Endothelial cell (in vitro differentiated cells): ENCODE data around the gene RCN1. TPM values are rescaled to one million over a fixed set of nuclear protein-coding genes. Genes with fewer than 3 reads are reported as not detected.

Experiments used
- DNase-seq: peaks from one replicate; pipeline ENCODE4 v3.0.0; 2021; ENCODE audit warnings: low spot score
- H3K27ac Mint-ChIP-seq: one replicate; pipeline ENCODE4 v1.8.0; 2021; ENCODE audit warnings: mixed read lengths, inconsistent platforms; ENCODE audit not compliant: unreplicated experiment
- H3K27me3 Mint-ChIP-seq: one replicate; pipeline ENCODE4 v1.8.0; 2021; ENCODE audit warnings: mild to moderate bottlenecking, moderate library complexity, mixed read lengths, inconsistent platforms; ENCODE audit not compliant: unreplicated experiment
- H3K36me3 Mint-ChIP-seq: one replicate; pipeline ENCODE4 v1.8.0; 2021; ENCODE audit warnings: mild to moderate bottlenecking, low read depth, mixed read lengths, inconsistent platforms; ENCODE audit not compliant: unreplicated experiment
- H3K4me1 Mint-ChIP-seq: one replicate; pipeline ENCODE4 v1.8.0; 2021; ENCODE audit warnings: mild to moderate bottlenecking, mixed read lengths, inconsistent platforms; ENCODE audit not compliant: unreplicated experiment
- H3K4me3 Mint-ChIP-seq: one replicate; pipeline ENCODE4 v1.8.0; 2021; ENCODE audit warnings: mild to moderate bottlenecking, mixed read lengths, inconsistent platforms; ENCODE audit not compliant: unreplicated experiment
- H3K9me3 Mint-ChIP-seq: one replicate; pipeline ENCODE4 v1.8.0; 2021; ENCODE audit warnings: mixed read lengths, inconsistent platforms; ENCODE audit not compliant: unreplicated experiment
- total RNA-seq: library from RNA; stranded (reverse); fragmentation: NEBNext Ultra II Directional; extraction: Animal tissue kit (Norgen Biotek cat#: 25700); gene quantifications from one replicate; pipeline ENCODE4 v1.2.1, GENCODE V29; 2021; ENCODE audit not compliant: unreplicated experiment
- TF ChIP-seq, protein P1 (sequence below): fragments of 200-600 bp; sonication (generic); IDR thresholded peaks from one replicate; pipeline ENCODE4 v1.5.0; 2021; ENCODE audit warnings: antibody characterized with exemption; ENCODE audit not compliant: unreplicated experiment

Gene RCN1
- total RNA-seq, 1 donor from 2014 or later = 227 TPM

GRCh38 chr11:32154275-32154674 lies 63.4 kb downstream of the RCN1 start:
- TF ChIP-seq, protein P1, sequence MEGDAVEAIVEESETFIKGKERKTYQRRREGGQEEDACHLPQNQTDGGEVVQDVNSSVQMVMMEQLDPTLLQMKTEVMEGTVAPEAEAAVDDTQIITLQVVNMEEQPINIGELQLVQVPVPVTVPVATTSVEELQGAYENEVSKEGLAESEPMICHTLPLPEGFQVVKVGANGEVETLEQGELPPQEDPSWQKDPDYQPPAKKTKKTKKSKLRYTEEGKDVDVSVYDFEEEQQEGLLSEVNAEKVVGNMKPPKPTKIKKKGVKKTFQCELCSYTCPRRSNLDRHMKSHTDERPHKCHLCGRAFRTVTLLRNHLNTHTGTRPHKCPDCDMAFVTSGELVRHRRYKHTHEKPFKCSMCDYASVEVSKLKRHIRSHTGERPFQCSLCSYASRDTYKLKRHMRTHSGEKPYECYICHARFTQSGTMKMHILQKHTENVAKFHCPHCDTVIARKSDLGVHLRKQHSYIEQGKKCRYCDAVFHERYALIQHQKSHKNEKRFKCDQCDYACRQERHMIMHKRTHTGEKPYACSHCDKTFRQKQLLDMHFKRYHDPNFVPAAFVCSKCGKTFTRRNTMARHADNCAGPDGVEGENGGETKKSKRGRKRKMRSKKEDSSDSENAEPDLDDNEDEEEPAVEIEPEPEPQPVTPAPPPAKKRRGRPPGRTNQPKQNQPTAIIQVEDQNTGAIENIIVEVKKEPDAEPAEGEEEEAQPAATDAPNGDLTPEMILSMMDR = no peak
- H3K36me3 Mint-ChIP-seq = peaks cover 1% of the 10 kb centered on the region
- no peak for DNase-seq
- H3K4me1 Mint-ChIP-seq = peaks cover 29% of the 10 kb centered on the region
- H3K27me3 Mint-ChIP-seq = peaks cover 2% of the 10 kb centered on the region
- no peaks in the 10 kb centered on the region for H3K9me3 Mint-ChIP-seq
- H3K27ac Mint-ChIP-seq = no peak overlapping the region
- H3K4me3 Mint-ChIP-seq = no peak overlapping the region
